Erythroblast (primary cell): ENCODE data around the gene MS4A2.
"Not testable (repeated sequence)": the region's sequence is repeated elsewhere in the genome, so short reads cannot be mapped to it uniquely, and the experiment has no call there.

Experiments used
- GATA1 ChIP-seq: IDR thresholded peaks from 2 replicates; pipeline ENCODE4 v1.6.1; 2011; ENCODE audit warnings: low read depth, mild to moderate bottlenecking, control low read depth, low read length, moderate library complexity
- POLR2A ChIP-seq: IDR thresholded peaks from 2 replicates; pipeline ENCODE4 v1.6.1; 2011; ENCODE audit warnings: mild to moderate bottlenecking, low read length

GRCh38 chr11:60050839-60051238 lies 37.6 kb upstream of the MS4A2 start:
- not testable (repeated sequence) for TF ChIP-seq POLR2A, GATA1
